HepG2 (cell line): ENCODE data around the gene TMCC2. TPM values are rescaled to one million over a fixed set of nuclear protein-coding genes. Genes with fewer than 3 reads are reported as not detected.

Experiments
- ATAC-seq: fragments of 200-7000 bp; cut with Tn5 transposase; 3 replicates; pipeline ENCODE4 v1.9.1; 2020; ENCODE audit warnings: mild to moderate bottlenecking, moderate library complexity
- BruUV-seq: library from RNA; stranded (reverse); fragments of 400-500 nt; replicated peaks from 2 replicates; lab custom pipeline; 2021; lab: Mats Ljungman, UMichigan
- CTCF ChIA-PET: fragments of 300-600 bp; formaldehyde crosslinking; extraction: SDS; loops from one replicate; lab custom pipeline; 2021; ENCODE audit warnings: low total read pairs, inconsistent platforms, low intra/inter-chr PET ratio; lab: Yijun Ruan, JAX
- POLR2A ChIA-PET: fragments of 350-600 bp; sonication (Branson Sonifier 250); formaldehyde crosslinking; loops from one replicate; lab custom pipeline; 2020; ENCODE audit warnings: antibody characterized with exemption, inconsistent platforms; lab: Yijun Ruan, JAX
- DNase-seq: peaks from one replicate; pipeline ENCODE4 v3.0.0-alpha.2; 2015; ENCODE audit warnings: low spot score
- FAIRE-seq: peaks from 3 replicates; lab custom pipeline; 2011; peaks lifted over from hg19 to GRCh38; lab: Jason Lieb, UNC
- H2AFZ ChIP-seq: one replicate; pipeline ENCODE4 v1.6.1; 2011; ENCODE audit warnings: low read length, inconsistent platforms
- H3K27ac ChIP-seq: fragments of 300-600 bp; 3 replicates; pipeline ENCODE4 v1.8.0; 2011; ENCODE audit warnings: mixed run types, mild to moderate bottlenecking, mixed read lengths, low read length, inconsistent platforms; ENCODE audit not compliant: insufficient read depth; ENCODE audit errors: extremely low read length
- H3K27me3 ChIP-seq, 2 experiments: fragments of 200-600 bp in 1 of 2; 2 replicates in 1 of 2; 3 replicates in 1 of 2; pipeline versions ENCODE4 v1.6.0 to v1.8.0; 2011; ENCODE audit warnings: low read length in 2 of 2, mild to moderate bottlenecking in 2 of 2, moderate library complexity in 2 of 2, inconsistent platforms in 1 of 2; ENCODE audit not compliant: insufficient read depth in 2 of 2, control insufficient read depth in 1 of 2
- H3K36me3 ChIP-seq, 2 experiments: fragments of 200-600 bp in 1 of 2; replicated peaks in 1 of 2; 2 replicates in 1 of 2; 3 replicates in 1 of 2; pipeline versions ENCODE4 v1.5.1 to v1.8.0; 2011; ENCODE audit warnings: low read length in 2 of 2, inconsistent platforms in 1 of 2; ENCODE audit not compliant: insufficient read depth in 2 of 2, control insufficient read depth in 1 of 2
- H3K4me1 ChIP-seq: 2 replicates; pipeline ENCODE4 v1.5.1; 2012; ENCODE audit warnings: low read length, inconsistent platforms; ENCODE audit not compliant: insufficient read depth
- H3K4me2 ChIP-seq: 2 replicates; pipeline ENCODE4 v1.6.0; 2011; ENCODE audit warnings: low read depth, low read length, inconsistent platforms
- H3K4me3 ChIP-seq, 3 experiments: fragments of 200-600 bp in 1 of 3; sonication (generic), shearing (Covaris generic) in 1 of 3; replicated peaks in 1 of 3; 2 replicates each; pipeline ENCODE4 v1.5.1; 2011 to 2016; ENCODE audit warnings: low read length in 3 of 3, inconsistent platforms in 2 of 3, low read depth in 2 of 3, mild to moderate bottlenecking in 2 of 3, control low read depth in 1 of 3, mixed read lengths in 1 of 3; ENCODE audit not compliant: insufficient read depth in 1 of 3
- H3K79me2 ChIP-seq: one replicate; pipeline ENCODE4 v1.6.1; 2011; ENCODE audit warnings: low read length, inconsistent platforms; ENCODE audit not compliant: insufficient read depth
- H3K9ac ChIP-seq: 2 replicates; pipeline ENCODE4 v1.6.0; 2011; ENCODE audit warnings: mild to moderate bottlenecking, low read depth, low read length, inconsistent platforms; ENCODE audit not compliant: insufficient read depth
- H3K9me3 ChIP-seq: 2 replicates; pipeline ENCODE4 v1.5.1; 2012; ENCODE audit warnings: mild to moderate bottlenecking, low read length
- H4K20me1 ChIP-seq: 2 replicates; pipeline ENCODE4 v1.6.0; 2011; ENCODE audit warnings: inconsistent platforms, mild to moderate bottlenecking, low read length, moderate library complexity; ENCODE audit not compliant: insufficient read depth
- HDAC6 ChIP-seq: fragments of 200-600 bp; sonication (generic); IDR thresholded peaks from 2 replicates; pipeline ENCODE4 v1.7.0; 2017; ENCODE audit warnings: mild to moderate bottlenecking, antibody characterized with exemption, low read length, low read depth
- HMG20A ChIP-seq: IDR thresholded peaks from 2 replicates; pipeline ENCODE4 v1.6.1; 2016; ENCODE audit warnings: borderline replicate concordance
- MZF1 ChIP-seq: sonication (generic); formaldehyde crosslinking; IDR thresholded peaks from 2 replicates; pipeline ENCODE4 v1.8.1; 2023; ENCODE audit warnings: mild to moderate bottlenecking, missing genetic modification reagents, borderline replicate concordance
- RBAK ChIP-seq: sonication (generic); formaldehyde crosslinking; IDR thresholded peaks from 2 replicates; pipeline ENCODE4 v1.5.1; 2020; ENCODE audit warnings: mild to moderate bottlenecking, missing genetic modification reagents
- TBX2 ChIP-seq: sonication (generic); formaldehyde crosslinking; IDR thresholded peaks from 2 replicates; pipeline ENCODE4 v1.5.0; 2020; ENCODE audit warnings: missing genetic modification reagents, mild to moderate bottlenecking, borderline replicate concordance
- YEATS2 ChIP-seq: sonication (generic); formaldehyde crosslinking; IDR thresholded peaks from 2 replicates; pipeline ENCODE4 v1.4.0; 2020; ENCODE audit warnings: missing genetic modification reagents, borderline replicate concordance
- ZNF34 ChIP-seq: sonication (generic); formaldehyde crosslinking; IDR thresholded peaks from 2 replicates; pipeline ENCODE4 v1.4.0; 2020; ENCODE audit warnings: mild to moderate bottlenecking, missing genetic modification reagents, borderline replicate concordance
- WGBS: methylation state at CpG from one replicate; pipeline ENCODE4 v1.1.6; 2017; ENCODE audit warnings: low lambda C conversion rate; 5-methylcytosine and 5-hydroxymethylcytosine counted together
- in situ Hi-C: cut with HindIII; loops from 2 replicates; pipeline ENCODE4 v1.10.0; 2017; ENCODE audit warnings: low pct_unique_long_range_greater_than_20kb; ENCODE audit not compliant: extremely low pct_ligation_motif_present
- intact Hi-C: fragments of 100-400 bp; cut with micrococcal nuclease; formaldehyde crosslinking; loops from one replicate; pipeline ENCODE4 v1.10.0; 2022; ENCODE audit not compliant: unreplicated experiment
- polyA plus RNA-seq, 8 experiments: library from polyadenylated mRNA; depleted of rRNA in 3 of 8; stranded (reverse) in 7 of 8; unstranded in 1 of 8; fragments of >200 nt; fragmentation: Illumina TruSeq in 4 of 8; extraction: Trizol in 4 of 8; gene quantifications; 2 replicates each; pipeline versions ENCODE4 v1.2.1 to v1.2.3, GENCODE V29; 2011 to 2016; ENCODE audit warnings: low read depth in 4 of 8, missing spikeins in 1 of 8, mixed read lengths in 1 of 8; ENCODE audit not compliant: insufficient read depth in 1 of 8
- total RNA-seq, 5 experiments: library from RNA; depleted of rRNA; stranded (reverse); fragments of >200 nt; fragmentation: Illumina TruSeq; extraction: Trizol; gene quantifications; 2 replicates each; pipeline ENCODE4 v1.2.3, GENCODE V29; 2016; ENCODE audit warnings: low read depth in 1 of 5
- TF ChIP-seq, protein P1 (sequence below): IDR thresholded peaks from 2 replicates; pipeline ENCODE4 v1.6.1; 2016; ENCODE audit warnings: missing biosample characterization, missing genetic modification reagents, low read depth
- TF ChIP-seq, protein P2 (sequence below), 2 experiments: IDR thresholded peaks; 2 replicates each; pipeline ENCODE4 v1.6.1; 2011 to 2012; ENCODE audit warnings: low read length in 2 of 2, borderline replicate concordance in 1 of 2, low read depth in 1 of 2, mild to moderate bottlenecking in 1 of 2, moderate library complexity in 1 of 2
- TF ChIP-seq, protein P3 (sequence below): sonication (generic); formaldehyde crosslinking; IDR thresholded peaks from 2 replicates; pipeline ENCODE4 v1.5.0; 2020; ENCODE audit warnings: mild to moderate bottlenecking, missing genetic modification reagents
- TF ChIP-seq, protein P4 (sequence below): sonication (generic); formaldehyde crosslinking; conservative IDR thresholded peaks from 2 replicates; pipeline ENCODE4 v1.4.0; 2020; ENCODE audit warnings: mild to moderate bottlenecking, missing genetic modification reagents, moderate library complexity

Gene TMCC2
- total and polyA plus RNA-seq, 2 of the 13 experiments (the other 11 are each of a cell fraction or from before 2014, with no cell fraction given), result 0.12 to 0.24 TPM

DNA sequence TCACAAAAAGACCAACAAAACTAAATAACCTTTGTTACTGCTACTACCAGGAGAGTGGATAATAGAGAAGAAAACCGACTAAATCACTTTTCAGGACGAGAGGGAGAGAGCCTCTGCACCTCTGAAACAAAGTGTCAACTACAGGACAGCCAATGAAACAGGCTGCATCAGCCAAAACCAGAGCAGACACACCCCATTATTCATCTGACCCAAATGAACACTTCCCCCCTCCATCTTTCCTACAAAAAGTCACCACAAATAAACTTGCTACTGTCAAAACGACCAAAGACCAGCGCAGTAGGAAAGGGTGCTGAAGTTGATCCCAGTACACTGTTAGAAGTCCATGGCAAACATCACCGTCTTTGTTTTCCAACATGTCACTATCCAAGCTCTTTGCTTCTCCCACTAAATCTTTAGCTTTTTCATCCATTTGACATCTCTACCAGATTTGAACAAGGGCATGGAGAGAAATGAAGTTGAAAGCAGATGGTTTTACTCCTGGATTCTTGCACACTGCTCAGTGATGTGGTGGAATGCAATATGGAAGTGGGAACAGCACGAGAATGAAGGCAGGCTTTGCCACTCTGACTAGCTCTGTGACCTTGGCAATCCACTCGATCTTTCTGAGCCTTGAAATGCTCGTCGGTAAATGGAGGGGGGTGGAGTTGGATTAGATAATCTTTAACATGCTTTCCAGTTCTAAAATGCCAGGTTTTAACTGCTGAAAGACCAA is 36.7 kb upstream of the TMCC2 start:
- peaks cover 0 to 2% of the 10 kb centered on the region in 2 experiments; a peak in 1 of 5 replicates for H3K36me3 ChIP-seq
- no peak overlapping the region for H2AFZ ChIP-seq
- H3K27me3 ChIP-seq, result no peaks in the 10 kb centered on the region
- H3K9me3 ChIP-seq, result no peaks in the 10 kb centered on the region
- H3K4me2 ChIP-seq, result peak overlapping the region; percentile 66
- peaks cover 9% of the 10 kb centered on the region for H3K79me2 ChIP-seq
- DNase-seq (peak; percentile 73), ATAC-seq (peak; percentile 98), FAIRE-seq (peak; percentile 93)
- H4K20me1 ChIP-seq, result no peaks in the 10 kb centered on the region
- peak overlapping the region; percentile 52 for H3K27ac ChIP-seq
- H3K9ac ChIP-seq, result peak overlapping the region; percentile 33; the same call in 1 of the 2 replicates
- peak overlapping the region; percentile 33 to 35 (median 34); a peak in 3 of 6 replicates for H3K4me3 ChIP-seq
- H3K4me1 ChIP-seq, result peaks cover 40% of the 10 kb centered on the region
- ChIA-PET POLR2A (interaction anchor here (1.2 to 1.9 kb wide), 3 partner anchors 20 to 69 kb away, joined by 3 to 4 read pairs (median 4); partner anchors contain the start of genes RBBP5 and TMCC2), CTCF (interaction anchor here (0.7 kb wide), 1 partner anchor 68 kb away, joined by 3 read pairs; no protein-coding TSS in a partner anchor)
- WGBS, result 22% methylated on average over 9 of the region's 9 CpGs
- in situ Hi-C loops (no loop called here), intact Hi-C loops (loop anchor here (2.0 kb wide), 1 partner anchor 66 kb away; no protein-coding TSS in a partner anchor)
- TSS peak; percentile 42 for BruUV-seq
- no peak for TF ChIP-seq MZF1
- TF ChIP-seq HMG20A (CRISPR knock-in tag), result no peak; the same call in 1 of the 2 replicates
- TF ChIP-seq, protein P1, sequence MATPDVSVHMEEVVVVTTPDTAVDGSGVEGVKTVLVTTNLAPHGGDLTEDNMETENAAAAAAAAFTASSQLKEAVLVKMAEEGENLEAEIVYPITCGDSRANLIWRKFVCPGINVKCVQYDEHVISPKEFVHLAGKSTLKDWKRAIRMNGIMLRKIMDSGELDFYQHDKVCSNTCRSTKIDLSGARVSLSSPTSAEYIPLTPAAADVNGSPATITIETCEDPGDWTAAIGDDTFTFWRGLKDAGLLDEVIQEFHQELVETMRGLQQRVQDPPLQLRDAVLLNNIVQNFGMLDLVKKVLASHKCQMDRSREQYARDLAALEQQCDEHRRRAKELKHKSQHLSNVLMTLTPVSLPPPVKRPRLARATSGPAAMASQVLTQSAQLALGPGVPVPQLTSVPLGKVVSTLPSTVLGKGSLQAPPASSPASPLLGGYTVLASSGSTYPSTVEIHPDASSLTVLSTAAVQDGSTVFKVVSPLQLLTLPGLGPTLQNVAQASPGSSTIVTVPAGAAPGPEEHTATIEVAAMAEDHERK (CRISPR knock-in tag), result no peak
- TF ChIP-seq, protein P2, sequence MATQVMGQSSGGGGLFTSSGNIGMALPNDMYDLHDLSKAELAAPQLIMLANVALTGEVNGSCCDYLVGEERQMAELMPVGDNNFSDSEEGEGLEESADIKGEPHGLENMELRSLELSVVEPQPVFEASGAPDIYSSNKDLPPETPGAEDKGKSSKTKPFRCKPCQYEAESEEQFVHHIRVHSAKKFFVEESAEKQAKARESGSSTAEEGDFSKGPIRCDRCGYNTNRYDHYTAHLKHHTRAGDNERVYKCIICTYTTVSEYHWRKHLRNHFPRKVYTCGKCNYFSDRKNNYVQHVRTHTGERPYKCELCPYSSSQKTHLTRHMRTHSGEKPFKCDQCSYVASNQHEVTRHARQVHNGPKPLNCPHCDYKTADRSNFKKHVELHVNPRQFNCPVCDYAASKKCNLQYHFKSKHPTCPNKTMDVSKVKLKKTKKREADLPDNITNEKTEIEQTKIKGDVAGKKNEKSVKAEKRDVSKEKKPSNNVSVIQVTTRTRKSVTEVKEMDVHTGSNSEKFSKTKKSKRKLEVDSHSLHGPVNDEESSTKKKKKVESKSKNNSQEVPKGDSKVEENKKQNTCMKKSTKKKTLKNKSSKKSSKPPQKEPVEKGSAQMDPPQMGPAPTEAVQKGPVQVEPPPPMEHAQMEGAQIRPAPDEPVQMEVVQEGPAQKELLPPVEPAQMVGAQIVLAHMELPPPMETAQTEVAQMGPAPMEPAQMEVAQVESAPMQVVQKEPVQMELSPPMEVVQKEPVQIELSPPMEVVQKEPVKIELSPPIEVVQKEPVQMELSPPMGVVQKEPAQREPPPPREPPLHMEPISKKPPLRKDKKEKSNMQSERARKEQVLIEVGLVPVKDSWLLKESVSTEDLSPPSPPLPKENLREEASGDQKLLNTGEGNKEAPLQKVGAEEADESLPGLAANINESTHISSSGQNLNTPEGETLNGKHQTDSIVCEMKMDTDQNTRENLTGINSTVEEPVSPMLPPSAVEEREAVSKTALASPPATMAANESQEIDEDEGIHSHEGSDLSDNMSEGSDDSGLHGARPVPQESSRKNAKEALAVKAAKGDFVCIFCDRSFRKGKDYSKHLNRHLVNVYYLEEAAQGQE (IDR thresholded peaks at IDR 0.05; ENCODE audit: borderline replicate concordance in 1 of 2, low read depth in 1 of 2, low read length in 2 of 2), result no peak
- TF ChIP-seq TBX2 (CRISPR knock-in tag), result 0 out of 2 replicates have a peak, but pooled peaks have one; percentile 13
- no peak for TF ChIP-seq HDAC6
- no peak for TF ChIP-seq YEATS2 (CRISPR knock-in tag)
- TF ChIP-seq, protein P3, sequence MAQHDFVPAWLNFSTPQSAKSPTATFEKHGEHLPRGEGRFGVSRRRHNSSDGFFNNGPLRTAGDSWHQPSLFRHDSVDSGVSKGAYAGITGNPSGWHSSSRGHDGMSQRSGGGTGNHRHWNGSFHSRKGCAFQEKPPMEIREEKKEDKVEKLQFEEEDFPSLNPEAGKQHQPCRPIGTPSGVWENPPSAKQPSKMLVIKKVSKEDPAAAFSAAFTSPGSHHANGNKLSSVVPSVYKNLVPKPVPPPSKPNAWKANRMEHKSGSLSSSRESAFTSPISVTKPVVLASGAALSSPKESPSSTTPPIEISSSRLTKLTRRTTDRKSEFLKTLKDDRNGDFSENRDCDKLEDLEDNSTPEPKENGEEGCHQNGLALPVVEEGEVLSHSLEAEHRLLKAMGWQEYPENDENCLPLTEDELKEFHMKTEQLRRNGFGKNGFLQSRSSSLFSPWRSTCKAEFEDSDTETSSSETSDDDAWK, result no peak
- TF ChIP-seq ZNF34 (CRISPR knock-in tag), result no peak
- TF ChIP-seq, protein P4, sequence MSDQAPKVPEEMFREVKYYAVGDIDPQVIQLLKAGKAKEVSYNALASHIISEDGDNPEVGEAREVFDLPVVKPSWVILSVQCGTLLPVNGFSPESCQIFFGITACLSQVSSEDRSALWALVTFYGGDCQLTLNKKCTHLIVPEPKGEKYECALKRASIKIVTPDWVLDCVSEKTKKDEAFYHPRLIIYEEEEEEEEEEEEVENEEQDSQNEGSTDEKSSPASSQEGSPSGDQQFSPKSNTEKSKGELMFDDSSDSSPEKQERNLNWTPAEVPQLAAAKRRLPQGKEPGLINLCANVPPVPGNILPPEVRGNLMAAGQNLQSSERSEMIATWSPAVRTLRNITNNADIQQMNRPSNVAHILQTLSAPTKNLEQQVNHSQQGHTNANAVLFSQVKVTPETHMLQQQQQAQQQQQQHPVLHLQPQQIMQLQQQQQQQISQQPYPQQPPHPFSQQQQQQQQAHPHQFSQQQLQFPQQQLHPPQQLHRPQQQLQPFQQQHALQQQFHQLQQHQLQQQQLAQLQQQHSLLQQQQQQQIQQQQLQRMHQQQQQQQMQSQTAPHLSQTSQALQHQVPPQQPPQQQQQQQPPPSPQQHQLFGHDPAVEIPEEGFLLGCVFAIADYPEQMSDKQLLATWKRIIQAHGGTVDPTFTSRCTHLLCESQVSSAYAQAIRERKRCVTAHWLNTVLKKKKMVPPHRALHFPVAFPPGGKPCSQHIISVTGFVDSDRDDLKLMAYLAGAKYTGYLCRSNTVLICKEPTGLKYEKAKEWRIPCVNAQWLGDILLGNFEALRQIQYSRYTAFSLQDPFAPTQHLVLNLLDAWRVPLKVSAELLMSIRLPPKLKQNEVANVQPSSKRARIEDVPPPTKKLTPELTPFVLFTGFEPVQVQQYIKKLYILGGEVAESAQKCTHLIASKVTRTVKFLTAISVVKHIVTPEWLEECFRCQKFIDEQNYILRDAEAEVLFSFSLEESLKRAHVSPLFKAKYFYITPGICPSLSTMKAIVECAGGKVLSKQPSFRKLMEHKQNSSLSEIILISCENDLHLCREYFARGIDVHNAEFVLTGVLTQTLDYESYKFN (CRISPR knock-in tag), result peak; percentile 65
- TF ChIP-seq RBAK (CRISPR knock-in tag), result no peak
